Parathyroid adenoma (tissue), 2 donors: ENCODE results near the gene TTLL12.

ENCODE experiments used
- H2AFZ ChIP-seq: fragments of 300-600 bp; sonication (generic); one replicate; pipeline ENCODE4 v1.7.0; 2017; ENCODE audit warnings: antibody characterized with exemption, mild to moderate bottlenecking
- H3K27ac ChIP-seq: fragments of 300-600 bp; sonication (generic); one replicate; pipeline ENCODE4 v1.7.0; 2017
- H3K27me3 ChIP-seq: fragments of 300-600 bp; sonication (generic); one replicate; pipeline ENCODE4 v1.7.0; 2017; ENCODE audit warnings: low read length; ENCODE audit not compliant: control insufficient read depth, insufficient read depth
- H3K36me3 ChIP-seq: fragments of 300-600 bp; sonication (generic); one replicate; pipeline ENCODE4 v1.7.0; 2017; ENCODE audit warnings: low read length; ENCODE audit not compliant: control insufficient read depth, insufficient read depth
- H3K4me1 ChIP-seq: fragments of 300-600 bp; sonication (generic); one replicate; pipeline ENCODE4 v1.7.0; 2017; ENCODE audit warnings: control low read depth
- H3K4me2 ChIP-seq: fragments of 300-600 bp; sonication (generic); one replicate; pipeline ENCODE4 v1.7.0; 2017; ENCODE audit warnings: low read length
- H3K4me3 ChIP-seq: fragments of 300-600 bp; sonication (generic); one replicate; pipeline ENCODE4 v1.7.0; 2017; ENCODE audit warnings: low read depth, low read length
- H3K79me2 ChIP-seq: fragments of 300-600 bp; sonication (generic); one replicate; pipeline ENCODE4 v1.7.0; 2017; ENCODE audit warnings: control low read depth
- H3K9ac ChIP-seq: fragments of 300-600 bp; sonication (generic); one replicate; pipeline ENCODE4 v1.7.0; 2017; ENCODE audit warnings: mild to moderate bottlenecking
- H3K9me3 ChIP-seq: fragments of 300-600 bp; sonication (generic); one replicate; pipeline ENCODE4 v1.7.0; 2017; ENCODE audit warnings: low read length; ENCODE audit not compliant: control insufficient read depth
- TF ChIP-seq, protein P1 (sequence below): fragments of 300-600 bp; sonication (generic); IDR thresholded peaks from one replicate; pipeline ENCODE4 v1.7.0; 2017; ENCODE audit warnings: antibody characterized with exemption, mild to moderate bottlenecking
- donor health status: primary hyperparathyroidism.

TTLL12 gene

DNA sequence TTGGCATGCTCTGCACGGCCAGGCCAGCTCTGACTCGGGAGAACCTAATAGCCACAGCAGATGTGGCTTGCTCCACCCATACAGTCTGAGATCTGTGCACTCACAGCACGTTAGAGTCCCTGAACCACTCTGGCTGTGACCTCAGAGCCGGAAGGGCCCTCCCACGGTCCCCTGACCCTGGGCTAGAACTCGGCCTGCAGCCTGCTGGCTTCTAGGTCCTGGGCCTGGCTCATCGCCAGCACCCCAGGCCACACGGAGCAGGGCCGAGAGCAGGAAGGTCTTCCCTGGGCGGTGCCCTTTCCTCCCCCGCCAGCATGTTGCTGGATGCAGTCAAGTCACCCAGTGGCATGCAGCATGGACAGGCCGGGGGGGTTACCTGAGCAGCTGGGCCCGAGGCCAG, 35.3 kb upstream of the TTLL12 start:
- no peaks in the 10 kb centered on the region for H3K4me1 ChIP-seq
- H3K36me3 ChIP-seq: no peaks in the 10 kb centered on the region

DNA sequence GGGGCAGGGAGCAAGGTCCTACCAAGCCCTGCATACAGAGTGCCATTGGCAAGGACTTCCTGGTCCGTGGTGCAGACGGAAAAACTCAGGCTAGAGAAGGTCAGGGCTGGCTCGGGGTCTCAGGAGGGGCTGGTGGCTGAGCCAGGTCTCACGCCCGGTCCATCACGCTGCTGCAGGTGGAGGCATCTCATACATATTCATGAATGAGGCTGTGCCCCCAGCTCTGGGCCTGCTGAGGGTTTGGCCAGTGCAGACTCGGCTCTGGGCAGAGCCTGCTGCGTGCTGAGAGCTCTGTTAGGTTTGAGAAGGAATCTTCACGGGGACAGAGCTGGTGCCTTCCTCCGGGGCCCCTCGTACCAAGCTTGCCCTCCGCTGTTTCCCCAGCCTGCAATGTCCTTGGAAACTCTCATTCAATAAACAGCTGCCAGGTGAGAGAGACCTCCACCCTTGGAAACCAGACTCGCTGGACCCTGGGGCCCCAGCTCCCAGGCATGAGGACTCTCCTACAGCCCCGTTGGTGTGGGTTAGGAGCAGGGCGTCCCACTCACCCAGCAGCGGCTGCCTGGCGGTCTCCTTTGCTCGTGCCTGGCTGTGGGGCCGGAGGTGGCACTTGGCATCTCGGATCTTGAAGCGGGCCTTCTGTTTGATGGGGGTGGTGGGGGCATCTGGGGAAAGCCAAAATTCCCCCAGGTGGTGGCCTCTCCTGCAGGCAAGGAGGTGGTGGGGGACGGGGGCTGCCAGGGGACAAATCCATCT, 33.9 kb upstream of the TTLL12 start:
- H2AFZ ChIP-seq: no peak overlapping the region
- H3K27me3 ChIP-seq: no peaks in the 10 kb centered on the region
- no peak overlapping the region for H3K4me3 ChIP-seq
- H3K36me3 ChIP-seq: no peaks in the 10 kb centered on the region
- H3K9ac ChIP-seq: no peak overlapping the region
- H3K27ac ChIP-seq: no peak overlapping the region
- H3K9me3 ChIP-seq: no peaks in the 10 kb centered on the region
- no peaks in the 10 kb centered on the region for H3K79me2 ChIP-seq
- H3K4me2 ChIP-seq: no peak overlapping the region
- no peaks in the 10 kb centered on the region for H3K4me1 ChIP-seq
- TF ChIP-seq, protein P1, sequence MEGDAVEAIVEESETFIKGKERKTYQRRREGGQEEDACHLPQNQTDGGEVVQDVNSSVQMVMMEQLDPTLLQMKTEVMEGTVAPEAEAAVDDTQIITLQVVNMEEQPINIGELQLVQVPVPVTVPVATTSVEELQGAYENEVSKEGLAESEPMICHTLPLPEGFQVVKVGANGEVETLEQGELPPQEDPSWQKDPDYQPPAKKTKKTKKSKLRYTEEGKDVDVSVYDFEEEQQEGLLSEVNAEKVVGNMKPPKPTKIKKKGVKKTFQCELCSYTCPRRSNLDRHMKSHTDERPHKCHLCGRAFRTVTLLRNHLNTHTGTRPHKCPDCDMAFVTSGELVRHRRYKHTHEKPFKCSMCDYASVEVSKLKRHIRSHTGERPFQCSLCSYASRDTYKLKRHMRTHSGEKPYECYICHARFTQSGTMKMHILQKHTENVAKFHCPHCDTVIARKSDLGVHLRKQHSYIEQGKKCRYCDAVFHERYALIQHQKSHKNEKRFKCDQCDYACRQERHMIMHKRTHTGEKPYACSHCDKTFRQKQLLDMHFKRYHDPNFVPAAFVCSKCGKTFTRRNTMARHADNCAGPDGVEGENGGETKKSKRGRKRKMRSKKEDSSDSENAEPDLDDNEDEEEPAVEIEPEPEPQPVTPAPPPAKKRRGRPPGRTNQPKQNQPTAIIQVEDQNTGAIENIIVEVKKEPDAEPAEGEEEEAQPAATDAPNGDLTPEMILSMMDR: no peak

More for the DNA sequence above, 35.3 kb upstream of the TTLL12 start:
- no peak overlapping the region for H2AFZ ChIP-seq
- H3K27ac ChIP-seq: no peak overlapping the region
- no peaks in the 10 kb centered on the region for H3K9me3 ChIP-seq
- H3K27me3 ChIP-seq: no peaks in the 10 kb centered on the region
- H3K79me2 ChIP-seq: no peaks in the 10 kb centered on the region
- no peak overlapping the region for H3K9ac ChIP-seq
- H3K4me2 ChIP-seq: no peak overlapping the region
- TF ChIP-seq, protein P1: no peak
- no peak overlapping the region for H3K4me3 ChIP-seq

DNA sequence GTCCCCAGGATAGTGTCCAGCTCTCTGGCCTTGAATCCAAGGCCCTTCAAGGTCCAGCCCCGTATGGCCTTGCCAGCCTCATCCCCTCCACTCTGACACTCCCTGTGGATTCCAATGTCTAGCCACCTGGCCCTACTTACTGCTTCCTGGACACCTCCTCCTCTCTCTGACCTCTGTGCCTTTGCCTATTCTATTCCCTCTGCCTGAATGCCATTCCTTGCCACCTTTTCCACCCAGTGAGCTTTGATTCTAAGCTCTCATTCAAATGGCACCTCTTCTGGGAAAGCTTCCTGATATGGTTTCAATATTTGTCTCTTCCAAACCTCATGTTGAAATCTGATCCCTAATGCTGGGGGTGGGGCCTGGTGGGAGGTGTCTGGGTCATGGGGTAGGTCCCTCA, 31.9 kb upstream of the TTLL12 start:
- H3K79me2 ChIP-seq: no peaks in the 10 kb centered on the region
- H3K36me3 ChIP-seq: no peaks in the 10 kb centered on the region
- H2AFZ ChIP-seq: no peak overlapping the region

DNA sequence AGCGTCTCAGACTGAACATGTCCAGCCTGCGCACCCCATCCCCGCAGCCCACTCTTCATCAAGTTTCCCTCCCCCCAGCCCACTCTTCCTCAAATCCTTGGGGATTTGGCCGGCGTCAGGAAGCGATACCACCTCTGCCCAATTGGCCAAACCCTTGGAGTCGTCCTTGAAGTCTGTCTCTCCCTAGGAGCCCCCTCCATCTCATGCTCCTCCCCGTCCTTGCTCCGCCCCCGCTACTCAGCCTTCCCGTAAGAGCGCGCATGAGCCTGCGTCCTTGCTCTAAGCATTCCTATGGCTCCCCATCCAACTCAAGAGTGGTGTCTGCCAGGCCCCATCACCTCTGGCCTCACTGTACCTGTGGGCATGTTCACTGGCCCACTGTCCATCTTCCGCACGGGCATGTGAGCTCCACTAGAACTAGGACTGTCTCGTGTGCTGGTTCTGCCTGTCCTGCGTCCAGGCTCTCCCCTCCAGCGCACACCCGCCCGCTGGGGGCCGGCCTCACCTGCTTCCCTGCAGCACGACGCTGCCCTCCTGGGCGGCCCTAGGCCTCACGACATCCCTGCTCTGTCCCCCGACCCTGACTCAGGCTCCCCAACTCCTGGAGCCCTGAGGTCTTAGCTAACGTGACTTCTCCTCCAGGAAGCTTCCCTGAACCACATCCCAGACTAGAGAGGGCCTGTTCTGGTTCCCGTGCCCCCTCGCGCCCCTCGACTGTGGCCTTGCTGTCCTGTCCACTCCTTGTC, 30.5 kb upstream of the TTLL12 start:
- Histone ChIP-seq H3K4me1 (no peaks in the 10 kb centered on the region), H3K9me3 (no peaks in the 10 kb centered on the region), H3K27me3 (no peaks in the 10 kb centered on the region), H3K9ac (no peak overlapping the region), H3K36me3 (no peaks in the 10 kb centered on the region), H3K79me2 (no peaks in the 10 kb centered on the region), H2AFZ (no peak overlapping the region), H3K4me3 (no peak overlapping the region), H3K27ac (no peak overlapping the region), H3K4me2 (no peak overlapping the region)
- TF ChIP-seq, protein P1: no peak

More for the DNA sequence above, 31.9 kb upstream of the TTLL12 start:
- Histone ChIP-seq H3K9me3 (no peaks in the 10 kb centered on the region), H3K9ac (no peak overlapping the region), H3K27me3 (no peaks in the 10 kb centered on the region), H3K4me1 (no peaks in the 10 kb centered on the region), H3K4me3 (no peak overlapping the region), H3K27ac (no peak overlapping the region), H3K4me2 (no peak overlapping the region)
- TF ChIP-seq, protein P1: no peak
